ENCODE data around the gene MRPL39. TPM values are rescaled to one million over a fixed set of nuclear protein-coding genes. Genes with fewer than 3 reads are reported as not detected.

Gene MRPL39
- total and polyA plus RNA-seq, 2 donors (not counting 3 experiments of a cell fraction or from before 2014, with no cell fraction given): 10.4 to 25.2 TPM

DNA sequence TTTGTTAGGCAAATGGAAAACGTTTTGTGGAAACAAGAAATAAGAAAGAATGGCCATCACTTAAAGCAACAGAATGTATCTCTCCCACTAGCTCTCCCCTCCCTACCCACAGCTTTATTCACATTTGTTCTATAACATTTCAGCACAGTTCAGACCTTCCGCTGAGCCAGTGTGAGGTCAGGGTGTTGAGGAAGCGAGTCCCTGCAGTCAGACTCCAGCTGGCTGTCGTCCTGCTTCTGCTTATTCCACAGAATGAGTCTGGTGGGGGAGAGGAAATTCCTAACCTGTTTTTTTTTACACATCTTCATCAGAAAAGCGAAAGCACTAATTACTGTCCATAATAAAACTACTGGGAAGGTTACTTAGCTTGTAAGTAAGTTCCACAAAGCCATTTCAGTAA is 39.0 kb downstream of the MRPL39 start:
- Histone ChIP-seq H3K4me1 (ENCODE audit: control insufficient read depth, extremely low read depth, insufficient read depth, low read length) (peaks cover 46% of the 10 kb centered on the region), H3K79me2 (ENCODE audit: control insufficient read depth, insufficient read depth, low read length) (peaks cover 79% of the 10 kb centered on the region), H2AFZ (ENCODE audit: low read depth, low read length) (no peak overlapping the region), H3K27ac (ENCODE audit: insufficient read depth, low read depth, low read length) (peak overlapping the region; percentile 4), H3K27me3 (ENCODE audit: control insufficient read depth in 2 of 2, insufficient read depth in 2 of 2, low read length in 2 of 2) (no peaks in the 10 kb centered on the region), H3K9me1 (replicated peaks; ENCODE audit: control insufficient read depth, extremely low read depth, insufficient read depth, low read length) (no peaks in the 10 kb centered on the region), H3K9ac (replicated peaks; ENCODE audit: extremely low read depth, insufficient read depth, low read length) (peak overlapping the region; percentile 27), H3K4me2 (ENCODE audit: insufficient read depth, low read length) (peak overlapping the region; percentile 32), H3K9me3 (replicated peaks; ENCODE audit: control insufficient read depth, insufficient read depth, low read length) (no peaks in the 10 kb centered on the region), H3K4me3 (replicated peaks in 1 of 3; ENCODE audit: insufficient read depth in 1 of 3, low read depth in 1 of 3, low read length in 3 of 3) (peak overlapping the region in 1 of 3 experiments; percentile 30), H3K36me3 (ENCODE audit: control insufficient read depth in 2 of 2, extremely low read depth in 1 of 2, insufficient read depth in 2 of 2, low read length in 2 of 2) (peaks cover 2 to 4% of the 10 kb centered on the region in 2 experiments), H4K20me1 (replicated peaks; ENCODE audit: control insufficient read depth, extremely low read depth, insufficient read depth, low read length) (no peaks in the 10 kb centered on the region)
- ChIA-PET CTCF (interaction anchor here (0.7 to 1.5 kb wide), 5 partner anchors 16 to 233 kb away, joined by 3 to 5 read pairs (median 3); no protein-coding TSS in a partner anchor), POLR2A (no interaction called here)
- FAIRE-seq (peak; percentile 96), DNase-seq (ENCODE audit: low read depth, low spot score) (peak; percentile 86)
- dilution Hi-C loops (cut with MboI; ENCODE audit: extremely low pct_ligation_motif_present, low sequenced_read_pairs) (no loop called here), intact Hi-C loops (cut with micrococcal nuclease) (no loop called here)
- TF ChIP-seq POLR2AphosphoS5 (IDR thresholded peaks at IDR 0.05; ENCODE audit: insufficient read depth, low read depth, low read length): peak; percentile 20
- TF ChIP-seq POLR2A (IDR thresholded peaks at IDR 0.05; ENCODE audit: low read depth, low read length): no peak
- TF ChIP-seq FOS (IDR thresholded peaks at IDR 0.05; ENCODE audit: borderline replicate concordance, insufficient read depth, low read length): peak; percentile 20
- TF ChIP-seq GATA2 (IDR thresholded peaks at IDR 0.05; ENCODE audit: insufficient read depth, insufficient read length, low read depth, low read length): no peak
- TF ChIP-seq CTCF (IDR thresholded peaks at IDR 0.05; ENCODE audit: extremely low read depth in 1 of 2, insufficient read depth in 1 of 2, low read depth in 1 of 2, low read length in 2 of 2): no peak
- BruUV-seq (replicated peaks): no TSS peak

DNA sequence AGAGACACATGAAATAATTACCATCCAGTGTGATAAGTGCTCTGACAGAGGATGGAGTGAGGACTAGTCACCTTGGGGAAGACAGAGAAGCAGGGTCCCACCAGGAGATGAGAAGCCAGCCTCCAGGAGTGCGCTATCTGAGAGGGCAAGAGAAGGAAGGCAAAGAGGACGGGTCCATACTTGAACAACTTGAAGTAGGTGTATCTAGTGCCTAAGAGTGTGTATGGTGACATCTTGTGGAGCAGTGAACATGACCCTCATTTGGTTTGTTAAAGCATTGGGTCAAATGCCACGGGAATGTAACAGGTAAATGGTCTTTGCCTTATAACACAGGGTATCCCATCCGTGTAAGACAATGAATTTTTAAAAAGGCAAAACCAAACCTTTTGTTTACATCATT is 39.8 kb downstream of the MRPL39 start:
- Histone ChIP-seq H3K79me2 (ENCODE audit: control insufficient read depth, insufficient read depth, low read length) (peaks cover 84% of the 10 kb centered on the region), H3K9me3 (replicated peaks; ENCODE audit: control insufficient read depth, insufficient read depth, low read length) (no peaks in the 10 kb centered on the region), H3K4me1 (ENCODE audit: control insufficient read depth, extremely low read depth, insufficient read depth, low read length) (peaks cover 44% of the 10 kb centered on the region), H3K9ac (replicated peaks; ENCODE audit: extremely low read depth, insufficient read depth, low read length) (no peak overlapping the region), H3K27ac (ENCODE audit: insufficient read depth, low read depth, low read length) (peak overlapping the region; percentile 4), H2AFZ (ENCODE audit: low read depth, low read length) (no peak overlapping the region), H3K27me3 (ENCODE audit: control insufficient read depth in 2 of 2, insufficient read depth in 2 of 2, low read length in 2 of 2) (no peaks in the 10 kb centered on the region), H3K9me1 (replicated peaks; ENCODE audit: control insufficient read depth, extremely low read depth, insufficient read depth, low read length) (no peaks in the 10 kb centered on the region), H3K4me2 (ENCODE audit: insufficient read depth, low read length) (peak overlapping the region; percentile 32), H4K20me1 (replicated peaks; ENCODE audit: control insufficient read depth, extremely low read depth, insufficient read depth, low read length) (no peaks in the 10 kb centered on the region), H3K36me3 (ENCODE audit: control insufficient read depth in 2 of 2, extremely low read depth in 1 of 2, insufficient read depth in 2 of 2, low read length in 2 of 2) (peaks cover 2 to 4% of the 10 kb centered on the region in 2 experiments), H3K4me3 (replicated peaks in 1 of 3; ENCODE audit: insufficient read depth in 1 of 3, low read depth in 1 of 3, low read length in 3 of 3) (no peak overlapping the region)
- BruUV-seq (replicated peaks): no TSS peak
- peak; percentile 2 for DNase-seq (ENCODE audit: low read depth, low spot score)
- FAIRE-seq: no peak
- CTCF ChIA-PET: interaction anchor here (0.7 to 1.4 kb wide), 4 partner anchors 15 to 234 kb away, joined by 3 read pairs; no protein-coding TSS in a partner anchor
- POLR2A ChIA-PET: no interaction called here
- intact Hi-C loops (cut with micrococcal nuclease): no loop called here
- TF ChIP-seq CTCF (IDR thresholded peaks at IDR 0.05; ENCODE audit: extremely low read depth in 1 of 2, insufficient read depth in 1 of 2, low read depth in 1 of 2, low read length in 2 of 2) (no peak), GATA2 (IDR thresholded peaks at IDR 0.05; ENCODE audit: insufficient read depth, insufficient read length, low read depth, low read length) (no peak), FOS (IDR thresholded peaks at IDR 0.05; ENCODE audit: borderline replicate concordance, insufficient read depth, low read length) (no peak), MAX (IDR thresholded peaks at IDR 0.05; ENCODE audit: insufficient read depth, insufficient read length) (no peak)
- dilution Hi-C loops (cut with MboI; ENCODE audit: extremely low pct_ligation_motif_present, low sequenced_read_pairs): no loop called here

All from endothelial cell of umbilical vein (primary cell).